A549 (cell line): ENCODE measurements around the gene MRPS18B. TPM values are rescaled to one million over a fixed set of nuclear protein-coding genes. Genes with fewer than 3 reads are reported as not detected.
A peak's percentile ranks its signal among the peaks of the same experiment; 100 is the strongest.

Source experiments
- ATAC-seq, 2 experiments: fragments of 200-7000 bp in 1 of 2; fragments of >200 bp in 1 of 2; cut with Nextera tagmentation in 1 of 2; cut with Tn5 transposase in 1 of 2; 3 replicates each; pipeline versions ENCODE4 v1.8.0 to v1.9.1; 2018 to 2020; ENCODE audit warnings: mild to moderate bottlenecking in 1 of 2, moderate library complexity in 1 of 2
- CTCF ChIA-PET: fragments of 300-600 bp; sonication (Branson Sonifier 250); formaldehyde crosslinking; extraction: SDS; loops from one replicate; lab custom pipeline; 2021; ENCODE audit warnings: antibody characterized with exemption, inconsistent platforms; lab: Yijun Ruan, JAX
- POLR2A ChIA-PET: fragments of 350-600 bp; formaldehyde crosslinking; extraction: SDS; loops from one replicate; lab custom pipeline; 2021; ENCODE audit warnings: antibody characterized with exemption, inconsistent platforms; lab: Yijun Ruan, JAX
- DNase-seq, 2 experiments: peaks; one replicate each; pipeline versions ENCODE4 v3.0.0 to v3.0.0-alpha.2; 2011 to 2016; ENCODE audit warnings: low read depth in 1 of 2, low spot score in 1 of 2
- FAIRE-seq: peaks from 2 replicates; lab custom pipeline; 2011; peaks lifted over from hg19 to GRCh38; lab: Jason Lieb, UNC
- H3K27ac ChIP-seq, 2 experiments: fragments of >200 bp; sonication (Bioruptor Twin); formaldehyde crosslinking; 3 replicates each; pipeline ENCODE4 v1.5.1; 2016 to 2017
- H3K4me1 ChIP-seq: fragments of >200 bp; sonication (Bioruptor Twin); formaldehyde crosslinking; 3 replicates; pipeline ENCODE4 v1.6.1; 2016
- H3K4me2 ChIP-seq: fragments of >200 bp; sonication (Bioruptor Twin); formaldehyde crosslinking; 3 replicates; pipeline ENCODE4 v1.6.1; 2016
- H3K4me3 ChIP-seq: fragments of >200 bp; sonication (Bioruptor Twin); formaldehyde crosslinking; 3 replicates; pipeline ENCODE4 v1.5.1; 2016
- H3K9me3 ChIP-seq: fragments of >200 bp; sonication (Bioruptor Twin); formaldehyde crosslinking; 3 replicates; pipeline ENCODE4 v1.6.1; 2016
- BHLHE40 ChIP-seq: IDR thresholded peaks from 2 replicates; pipeline ENCODE4 v1.6.1; 2012; ENCODE audit warnings: low read depth, low read length, inconsistent platforms
- CEBPB ChIP-seq, 2 experiments: fragments of >200 bp in 1 of 2; sonication (Bioruptor Twin) in 1 of 2; formaldehyde crosslinking in 1 of 2; IDR thresholded peaks; 2 replicates each; pipeline ENCODE4 v1.6.1; 2012 to 2016
- CHD2 ChIP-seq: fragments of 150-350 bp; IDR thresholded peaks from 2 replicates; pipeline ENCODE4 v1.6.1; 2014; ENCODE audit warnings: low read length; ENCODE audit not compliant: partially characterized antibody
- EHF ChIP-seq: fragments of 250-450 bp; sonication (Bioruptor Pico); IDR thresholded peaks from 2 replicates; pipeline ENCODE4 v1.5.0; 2020; ENCODE audit warnings: mild to moderate bottlenecking
- EP300 ChIP-seq, 2 experiments: fragments of >200 bp; sonication (Bioruptor Twin); formaldehyde crosslinking; IDR thresholded peaks; 2 replicates in 1 of 2; 3 replicates in 1 of 2; pipeline ENCODE4 v1.6.1; 2016 to 2017
- ESRRA ChIP-seq: fragments of 150-350 bp; IDR thresholded peaks from 2 replicates; pipeline ENCODE4 v1.6.1; 2014; ENCODE audit warnings: mild to moderate bottlenecking, low read length, borderline replicate concordance
- FOSB ChIP-seq: fragments of 250-450 bp; sonication (Bioruptor Pico); IDR thresholded peaks from 2 replicates; pipeline ENCODE4 v1.5.0; 2020; ENCODE audit warnings: mild to moderate bottlenecking, moderate library complexity
- FOXS1 ChIP-seq: fragments of 250-450 bp; sonication (Bioruptor Pico); IDR thresholded peaks from 2 replicates; pipeline ENCODE4 v1.5.0; 2020; ENCODE audit warnings: mild to moderate bottlenecking, moderate library complexity
- HOXB13 ChIP-seq: fragments of 250-450 bp; sonication (Bioruptor Pico); IDR thresholded peaks from 2 replicates; pipeline ENCODE4 v1.5.0; 2020; ENCODE audit warnings: low read depth, mild to moderate bottlenecking, moderate library complexity
- HOXB5 ChIP-seq: fragments of 250-450 bp; sonication (Bioruptor Pico); IDR thresholded peaks from 2 replicates; pipeline ENCODE4 v1.5.0; 2020; ENCODE audit warnings: mild to moderate bottlenecking, moderate library complexity
- JUN ChIP-seq, 2 experiments: fragments of >200 bp; sonication (Bioruptor Twin); formaldehyde crosslinking; IDR thresholded peaks; 2 replicates in 1 of 2; 3 replicates in 1 of 2; pipeline ENCODE4 v1.6.1; 2016 to 2017
- KDM1A ChIP-seq: fragments of 200-600 bp; sonication (generic); IDR thresholded peaks from 2 replicates; pipeline ENCODE4 v1.6.1; 2016; ENCODE audit warnings: low read depth, mild to moderate bottlenecking
- MAZ ChIP-seq: fragments of 150-350 bp; IDR thresholded peaks from 2 replicates; pipeline ENCODE4 v1.6.1; 2014; ENCODE audit warnings: antibody characterized with exemption, low read depth, low read length, borderline replicate concordance
- NFE2L2 ChIP-seq: fragments of 150-350 bp; conservative IDR thresholded peaks from 2 replicates; pipeline ENCODE4 v1.6.1; 2014; ENCODE audit warnings: low read length
- RAD21 ChIP-seq, 2 experiments: fragments of >200 bp in 1 of 2; sonication (Bioruptor Twin) in 1 of 2; formaldehyde crosslinking in 1 of 2; IDR thresholded peaks in 1 of 2; conservative IDR thresholded peaks in 1 of 2; 2 replicates in 1 of 2; 3 replicates in 1 of 2; pipeline ENCODE4 v1.6.1; 2012 to 2018; ENCODE audit warnings: inconsistent platforms in 1 of 2
- RARB ChIP-seq: fragments of 250-450 bp; sonication (Bioruptor Pico); IDR thresholded peaks from 2 replicates; pipeline ENCODE4 v1.8.0; 2021; ENCODE audit warnings: mild to moderate bottlenecking, moderate library complexity
- RFX5 ChIP-seq: fragments of 450-650 bp; IDR thresholded peaks from 2 replicates; pipeline ENCODE4 v1.7.1; 2014; ENCODE audit warnings: antibody characterized with exemption, mild to moderate bottlenecking, moderate library complexity
- SMC3 ChIP-seq: fragments of >200 bp; sonication (Bioruptor Twin); formaldehyde crosslinking; IDR thresholded peaks from 3 replicates; pipeline ENCODE4 v1.6.1; 2018; ENCODE audit warnings: inconsistent platforms
- ZC3H11A ChIP-seq: fragments of 450-650 bp; IDR thresholded peaks from 2 replicates; pipeline ENCODE4 v1.6.1; 2014; ENCODE audit warnings: antibody characterized with exemption, mild to moderate bottlenecking
- ZSCAN20 ChIP-seq: fragments of 250-450 bp; sonication (Bioruptor Pico); IDR thresholded peaks from 2 replicates; pipeline ENCODE4 v1.8.0; 2022; ENCODE audit warnings: mild to moderate bottlenecking, moderate library complexity
- WGBS: methylation state at CpG from one replicate; pipeline ENCODE4 v1.1.6; 2017; ENCODE audit errors: missing lambda C conversion rate; 5-methylcytosine and 5-hydroxymethylcytosine counted together
- polyA plus RNA-seq, 4 experiments: library from polyadenylated mRNA; depleted of rRNA in 3 of 4; stranded (reverse); fragments of >200 nt; fragmentation: RNase III in 1 of 4; extraction: RNeasy Plus Mini Kit Qiagen cat#74134 plus additional on column Dnase treatment in 1 of 4; gene quantifications; 2 replicates in 3 of 4; 3 replicates in 1 of 4; pipeline ENCODE4 v1.2.3, GENCODE V29; 2011 to 2017
- TF ChIP-seq, protein P1 (sequence below): fragments of >200 bp; sonication (Bioruptor Twin); formaldehyde crosslinking; IDR thresholded peaks from 2 replicates; pipeline ENCODE4 v1.6.1; 2016
- TF ChIP-seq, protein P2 (sequence below): IDR thresholded peaks from 2 replicates; pipeline ENCODE4 v1.6.1; 2012
- TF ChIP-seq, protein P3 (sequence below): fragments of 150-350 bp; IDR thresholded peaks from 2 replicates; pipeline ENCODE4 v1.6.1; 2014; ENCODE audit warnings: low read depth, mild to moderate bottlenecking, low read length
- TF ChIP-seq, protein P4 (sequence below): fragments of 250-450 bp; sonication (Bioruptor Pico); IDR thresholded peaks from 2 replicates; pipeline ENCODE4 v1.5.0; 2021; ENCODE audit warnings: mild to moderate bottlenecking, moderate library complexity, borderline replicate concordance
- TF ChIP-seq, protein P5 (sequence below): IDR thresholded peaks from 2 replicates; pipeline ENCODE4 v1.6.1; 2012; ENCODE audit warnings: low read depth, borderline replicate concordance
- TF ChIP-seq, protein P6 (sequence below): fragments of >200 bp; sonication (Bioruptor Twin); formaldehyde crosslinking; IDR thresholded peaks from 3 replicates; pipeline ENCODE4 v1.6.1; 2016

MRPS18B gene
- polyA plus RNA-seq, 2 of the 4 experiments (the other 2 are of a cell fraction): 85.3 to 91.1 TPM

DNA sequence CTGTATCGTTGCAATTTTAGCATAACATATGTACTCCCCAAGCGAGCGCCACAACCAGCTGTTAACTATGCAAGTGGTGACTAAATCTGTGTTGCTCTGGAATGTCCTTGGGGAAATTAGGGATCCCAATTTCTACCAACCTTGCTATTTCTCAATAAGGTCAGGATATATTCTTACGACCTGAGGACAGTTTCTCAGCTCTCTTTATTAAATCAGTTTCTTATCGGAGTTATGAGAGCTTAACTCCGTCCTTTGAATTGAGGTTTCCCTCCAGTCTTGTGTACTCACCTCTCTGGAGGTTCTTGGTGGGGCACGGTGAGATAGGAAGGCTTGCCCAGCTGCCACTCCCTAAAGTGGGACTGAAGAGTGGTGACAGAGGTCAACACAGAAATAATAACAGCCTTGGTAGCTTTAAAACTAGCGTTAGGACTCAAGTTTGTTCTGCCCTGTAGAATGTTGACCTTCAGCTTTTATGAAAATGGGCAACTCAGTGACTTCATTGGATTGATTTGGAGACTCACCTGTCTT is 694 bp downstream of the MRPS18B start:
- Histone ChIP-seq H3K4me3 (peak overlapping the region; percentile 75), H3K4me1 (peaks cover 20% of the 10 kb centered on the region), H3K9me3 (no peaks in the 10 kb centered on the region), H3K27ac (peak overlapping the region; percentile 88 to 94), H3K4me2 (peak overlapping the region; percentile 81)
- 0% methylated on average over 8 of the region's 8 CpGs for WGBS
- FAIRE-seq (no peak), ATAC-seq (no peak), DNase-seq (no peak)
- ChIA-PET POLR2A (interaction anchor here (0.6 to 1.3 kb wide), 5 partner anchors 8 to 262 kb away, joined by 3 to 7 read pairs (median 3); partner anchors contain the start of genes ABCF1, ATAT1 and C6orf136), CTCF (interaction anchor here (0.6 to 1.3 kb wide), 3 partner anchors 8 to 105 kb away, joined by 3 to 5 read pairs (median 4); partner anchors contain the start of gene ATAT1)
- TF ChIP-seq KDM1A (no peak), FOSB (CRISPR knock-in tag) (no peak), BHLHE40 (no peak), FOXS1 (CRISPR knock-in tag) (no peak)
- TF ChIP-seq, protein P1, sequence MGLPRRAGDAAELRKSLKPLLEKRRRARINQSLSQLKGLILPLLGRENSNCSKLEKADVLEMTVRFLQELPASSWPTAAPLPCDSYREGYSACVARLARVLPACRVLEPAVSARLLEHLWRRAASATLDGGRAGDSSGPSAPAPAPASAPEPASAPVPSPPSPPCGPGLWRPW: no peak
- TF ChIP-seq, protein P2, sequence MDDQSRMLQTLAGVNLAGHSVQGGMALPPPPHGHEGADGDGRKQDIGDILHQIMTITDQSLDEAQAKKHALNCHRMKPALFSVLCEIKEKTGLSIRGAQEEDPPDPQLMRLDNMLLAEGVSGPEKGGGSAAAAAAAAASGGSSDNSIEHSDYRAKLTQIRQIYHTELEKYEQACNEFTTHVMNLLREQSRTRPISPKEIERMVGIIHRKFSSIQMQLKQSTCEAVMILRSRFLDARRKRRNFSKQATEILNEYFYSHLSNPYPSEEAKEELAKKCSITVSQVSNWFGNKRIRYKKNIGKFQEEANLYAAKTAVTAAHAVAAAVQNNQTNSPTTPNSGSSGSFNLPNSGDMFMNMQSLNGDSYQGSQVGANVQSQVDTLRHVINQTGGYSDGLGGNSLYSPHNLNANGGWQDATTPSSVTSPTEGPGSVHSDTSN: no peak
- TF ChIP-seq, protein P3, sequence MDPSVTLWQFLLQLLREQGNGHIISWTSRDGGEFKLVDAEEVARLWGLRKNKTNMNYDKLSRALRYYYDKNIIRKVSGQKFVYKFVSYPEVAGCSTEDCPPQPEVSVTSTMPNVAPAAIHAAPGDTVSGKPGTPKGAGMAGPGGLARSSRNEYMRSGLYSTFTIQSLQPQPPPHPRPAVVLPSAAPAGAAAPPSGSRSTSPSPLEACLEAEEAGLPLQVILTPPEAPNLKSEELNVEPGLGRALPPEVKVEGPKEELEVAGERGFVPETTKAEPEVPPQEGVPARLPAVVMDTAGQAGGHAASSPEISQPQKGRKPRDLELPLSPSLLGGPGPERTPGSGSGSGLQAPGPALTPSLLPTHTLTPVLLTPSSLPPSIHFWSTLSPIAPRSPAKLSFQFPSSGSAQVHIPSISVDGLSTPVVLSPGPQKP: no peak

DNA sequence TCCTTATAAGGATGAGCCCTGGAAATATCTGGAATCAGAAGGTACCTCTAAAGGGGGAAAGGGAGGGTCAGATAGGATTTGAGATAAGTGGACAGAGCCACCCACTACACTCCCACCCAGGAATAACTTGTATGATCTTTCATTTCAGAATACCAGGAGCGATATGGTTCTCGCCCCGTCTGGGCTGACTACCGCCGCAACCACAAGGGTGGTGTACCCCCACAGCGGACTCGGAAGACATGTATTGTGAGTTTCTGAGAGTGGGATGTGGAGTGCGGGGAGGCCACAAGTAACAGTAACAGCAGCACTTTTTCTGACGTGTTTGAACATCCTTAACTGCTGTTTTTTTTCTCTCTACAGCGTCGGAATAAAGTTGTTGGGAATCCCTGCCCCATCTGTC is 1.9 kb downstream of the MRPS18B start:
- WGBS: 98% methylated on average over 10 of the region's 11 CpGs
- Histone ChIP-seq H3K9me3 (no peaks in the 10 kb centered on the region), H3K4me3 (no peak overlapping the region), H3K27ac (no peak overlapping the region), H3K4me2 (peak overlapping the region; percentile 81; the same call in 2 of the 3 replicates), H3K4me1 (peaks cover 7% of the 10 kb centered on the region)
- CTCF ChIA-PET: no interaction called here
- TF ChIP-seq JUN (IDR thresholded peaks at IDR 0.05): no peak
- TF ChIP-seq RARB (CRISPR knock-in tag): no peak
- TF ChIP-seq CEBPB (IDR thresholded peaks at IDR 0.05): no peak
- no peak for TF ChIP-seq RAD21 (conservative IDR thresholded peaks at IDR 0.05 in 1 of 2, IDR thresholded peaks at IDR 0.05 in 1 of 2)
- TF ChIP-seq ESRRA: no peak
- no peak for TF ChIP-seq NFE2L2
- ATAC-seq (no peak), DNase-seq (no peak), FAIRE-seq (no peak)
- POLR2A ChIA-PET: no interaction called here

DNA sequence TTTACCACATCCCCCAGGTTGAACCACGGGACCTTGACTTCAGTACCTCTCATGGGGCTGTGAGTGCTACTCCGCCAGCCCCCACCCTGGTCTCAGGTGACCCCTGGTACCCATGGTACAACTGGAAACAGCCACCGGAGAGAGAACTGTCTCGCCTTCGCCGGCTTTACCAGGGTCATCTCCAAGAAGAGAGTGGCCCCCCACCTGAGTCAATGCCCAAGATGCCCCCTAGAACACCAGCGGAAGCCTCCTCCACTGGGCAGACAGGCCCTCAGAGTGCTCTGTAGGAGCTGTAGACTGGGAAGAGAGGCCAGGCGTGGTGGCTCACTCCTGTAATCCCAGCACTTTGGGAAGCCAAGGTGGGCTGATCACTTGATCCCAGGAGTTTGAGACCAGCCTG is 7.9 kb downstream of the MRPS18B start:
- DNase-seq: no peak
- POLR2A ChIA-PET: no interaction called here
- H3K4me1 ChIP-seq: peaks cover 8% of the 10 kb centered on the region
- H3K27ac ChIP-seq: no peak overlapping the region
- no peak for FAIRE-seq
- no peaks in the 10 kb centered on the region for H3K9me3 ChIP-seq
- CTCF ChIA-PET: interaction anchor here (1.0 to 1.6 kb wide), 4 partner anchors 8 to 54 kb away, joined by 3 to 5 read pairs (median 4); partner anchors contain the start of genes DHX16, MRPS18B and PPP1R10
- WGBS: 97% methylated on average over 3 of the region's 8 CpGs
- H3K4me2 ChIP-seq: no peak overlapping the region
- no peak overlapping the region for H3K4me3 ChIP-seq
- TF ChIP-seq MAZ (no peak), CEBPB (IDR thresholded peaks at IDR 0.05) (no peak), SMC3 (no peak), EHF (CRISPR knock-in tag) (no peak), NFE2L2 (no peak), ZC3H11A (no peak), EP300 (IDR thresholded peaks at IDR 0.05) (no peak), RFX5 (no peak), ZSCAN20 (no peak), CHD2 (no peak), HOXB5 (CRISPR knock-in tag) (no peak), KDM1A (no peak), HOXB13 (CRISPR knock-in tag) (no peak), BHLHE40 (no peak)
- TF ChIP-seq, protein P4, sequence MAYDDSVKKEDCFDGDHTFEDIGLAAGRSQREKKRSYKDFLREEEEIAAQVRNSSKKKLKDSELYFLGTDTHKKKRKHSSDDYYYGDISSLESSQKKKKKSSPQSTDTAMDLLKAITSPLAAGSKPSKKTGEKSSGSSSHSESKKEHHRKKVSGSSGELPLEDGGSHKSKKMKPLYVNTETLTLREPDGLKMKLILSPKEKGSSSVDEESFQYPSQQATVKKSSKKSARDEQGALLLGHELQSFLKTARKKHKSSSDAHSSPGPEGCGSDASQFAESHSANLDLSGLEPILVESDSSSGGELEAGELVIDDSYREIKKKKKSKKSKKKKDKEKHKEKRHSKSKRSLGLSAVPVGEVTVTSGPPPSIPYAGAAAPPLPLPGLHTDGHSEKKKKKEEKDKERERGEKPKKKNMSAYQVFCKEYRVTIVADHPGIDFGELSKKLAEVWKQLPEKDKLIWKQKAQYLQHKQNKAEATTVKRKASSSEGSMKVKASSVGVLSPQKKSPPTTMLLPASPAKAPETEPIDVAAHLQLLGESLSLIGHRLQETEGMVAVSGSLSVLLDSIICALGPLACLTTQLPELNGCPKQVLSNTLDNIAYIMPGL: no peak
- TF ChIP-seq, protein P5, sequence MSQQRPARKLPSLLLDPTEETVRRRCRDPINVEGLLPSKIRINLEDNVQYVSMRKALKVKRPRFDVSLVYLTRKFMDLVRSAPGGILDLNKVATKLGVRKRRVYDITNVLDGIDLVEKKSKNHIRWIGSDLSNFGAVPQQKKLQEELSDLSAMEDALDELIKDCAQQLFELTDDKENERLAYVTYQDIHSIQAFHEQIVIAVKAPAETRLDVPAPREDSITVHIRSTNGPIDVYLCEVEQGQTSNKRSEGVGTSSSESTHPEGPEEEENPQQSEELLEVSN: no peak
- TF ChIP-seq, protein P1: no peak
- TF ChIP-seq, protein P6, sequence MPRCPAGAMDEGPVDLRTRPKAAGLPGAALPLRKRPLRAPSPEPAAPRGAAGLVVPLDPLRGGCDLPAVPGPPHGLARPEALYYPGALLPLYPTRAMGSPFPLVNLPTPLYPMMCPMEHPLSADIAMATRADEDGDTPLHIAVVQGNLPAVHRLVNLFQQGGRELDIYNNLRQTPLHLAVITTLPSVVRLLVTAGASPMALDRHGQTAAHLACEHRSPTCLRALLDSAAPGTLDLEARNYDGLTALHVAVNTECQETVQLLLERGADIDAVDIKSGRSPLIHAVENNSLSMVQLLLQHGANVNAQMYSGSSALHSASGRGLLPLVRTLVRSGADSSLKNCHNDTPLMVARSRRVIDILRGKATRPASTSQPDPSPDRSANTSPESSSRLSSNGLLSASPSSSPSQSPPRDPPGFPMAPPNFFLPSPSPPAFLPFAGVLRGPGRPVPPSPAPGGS: no peak
- no peak for ATAC-seq
